Subcutaneous abdominal adipose tissue (tissue), 5 donors: ENCODE results near the gene PRKCA.

ENCODE experiments used
- H3K27ac ChIP-seq: one replicate; pipeline ENCODE4 v1.7.0; 2013; ENCODE audit warnings: low read depth, mild to moderate bottlenecking, inconsistent platforms, low read length, moderate library complexity
- H3K27me3 ChIP-seq, 5 donors: one replicate each; pipeline ENCODE4 v1.7.0; 2013; ENCODE audit warnings: low read length in 5 of 5, inconsistent platforms in 1 of 5; ENCODE audit not compliant: control insufficient read depth in 5 of 5, insufficient read depth in 4 of 5
- H3K36me3 ChIP-seq, 5 donors: one replicate each; pipeline ENCODE4 v1.7.0; 2013; ENCODE audit warnings: low read length in 5 of 5; ENCODE audit not compliant: control insufficient read depth in 5 of 5, insufficient read depth in 5 of 5
- H3K4me1 ChIP-seq, 5 donors: one replicate each; pipeline ENCODE4 v1.7.0; 2013; ENCODE audit warnings: low read length in 5 of 5, mild to moderate bottlenecking in 3 of 5, moderate library complexity in 1 of 5; ENCODE audit not compliant: control insufficient read depth in 5 of 5, insufficient read depth in 5 of 5
- H3K4me3 ChIP-seq, 5 donors: one replicate each; pipeline ENCODE4 v1.7.0; 2013; ENCODE audit warnings: low read length in 5 of 5, low read depth in 1 of 5
- H3K9ac ChIP-seq, 5 donors: one replicate each; pipeline ENCODE4 v1.7.0; 2013; ENCODE audit warnings: low read length in 5 of 5, mild to moderate bottlenecking in 4 of 5, moderate library complexity in 3 of 5
- H3K9me3 ChIP-seq, 5 donors: one replicate each; pipeline ENCODE4 v1.7.0; 2013; ENCODE audit warnings: low read length in 5 of 5; ENCODE audit not compliant: control insufficient read depth in 5 of 5
- donor health status: healthy.
- donor health status: healthy.
- donor health status: healthy.
- donor health status: healthy.
- donor health status: healthy.

PRKCA gene

GRCh38 chr17:66583112-66583748 is 280.8 kb downstream of the PRKCA start:
- H3K9ac ChIP-seq: no peak overlapping the region
- no peak overlapping the region for H3K4me3 ChIP-seq
- H3K9me3 ChIP-seq: no peaks in the 10 kb centered on the region
- no peak overlapping the region for H3K27ac ChIP-seq
- no peaks in the 10 kb centered on the region for H3K36me3 ChIP-seq
- H3K4me1 ChIP-seq: peaks cover 0 to 46% (median 6%) of the 10 kb centered on the region in 5 donors
- H3K27me3 ChIP-seq: no peaks in the 10 kb centered on the region

GRCh38 chr17:66584927-66585326 is 282.5 kb downstream of the PRKCA start:
- H3K27ac ChIP-seq: no peak overlapping the region
- no peak overlapping the region for H3K9ac ChIP-seq
- no peaks in the 10 kb centered on the region for H3K27me3 ChIP-seq
- H3K36me3 ChIP-seq: no peaks in the 10 kb centered on the region
- peaks cover 0 to 29% (median 6%) of the 10 kb centered on the region in 5 donors for H3K4me1 ChIP-seq
- H3K9me3 ChIP-seq: no peaks in the 10 kb centered on the region
- no peak overlapping the region for H3K4me3 ChIP-seq

GRCh38 chr17:66585472-66585871 is 283.1 kb downstream of the PRKCA start:
- no peak overlapping the region for H3K4me3 ChIP-seq
- peaks cover 0 to 24% (median 3%) of the 10 kb centered on the region in 5 donors for H3K4me1 ChIP-seq
- H3K27ac ChIP-seq: no peak overlapping the region
- no peaks in the 10 kb centered on the region for H3K36me3 ChIP-seq
- H3K9me3 ChIP-seq: no peaks in the 10 kb centered on the region
- H3K9ac ChIP-seq: no peak overlapping the region
- H3K27me3 ChIP-seq: no peaks in the 10 kb centered on the region

GRCh38 chr17:66589892-66590291 is 287.5 kb downstream of the PRKCA start:
- no peaks in the 10 kb centered on the region for H3K9me3 ChIP-seq
- H3K4me3 ChIP-seq: no peak overlapping the region
- no peak overlapping the region for H3K27ac ChIP-seq
- no peaks in the 10 kb centered on the region for H3K4me1 ChIP-seq
- no peaks in the 10 kb centered on the region for H3K36me3 ChIP-seq
- H3K27me3 ChIP-seq: no peaks in the 10 kb centered on the region
- no peak overlapping the region for H3K9ac ChIP-seq

GRCh38 chr17:66593116-66593515 is 290.7 kb downstream of the PRKCA start:
- Histone ChIP-seq H3K4me1 (no peaks in the 10 kb centered on the region), H3K4me3 (no peak overlapping the region), H3K36me3 (no peaks in the 10 kb centered on the region), H3K27me3 (no peaks in the 10 kb centered on the region), H3K27ac (no peak overlapping the region), H3K9me3 (no peaks in the 10 kb centered on the region), H3K9ac (no peak overlapping the region)

GRCh38 chr17:66595893-66596292 is 293.5 kb downstream of the PRKCA start:
- Histone ChIP-seq H3K27ac (no peak overlapping the region), H3K9me3 (no peaks in the 10 kb centered on the region), H3K36me3 (no peaks in the 10 kb centered on the region), H3K27me3 (no peaks in the 10 kb centered on the region), H3K4me1 (no peaks in the 10 kb centered on the region), H3K4me3 (no peak overlapping the region), H3K9ac (no peak overlapping the region)

- no peaks in the 10 kb centered on the region for H3K9me3 ChIP-seq
- H3K36me3 ChIP-seq: no peaks in the 10 kb centered on the region
- H3K4me1 ChIP-seq: peaks cover 0 to 5% (median 0%) of the 10 kb centered on the region in 5 donors
- no peaks in the 10 kb centered on the region for H3K27me3 ChIP-seq
- H3K4me3 ChIP-seq: no peak overlapping the region
- H3K27ac ChIP-seq: no peak overlapping the region
- H3K9ac ChIP-seq: no peak overlapping the region
These were observed 300.4 kb downstream of the PRKCA start for GRCh38 chr17:66602659-66603384.

- no peak overlapping the region for H3K4me3 ChIP-seq
- H3K27me3 ChIP-seq: no peaks in the 10 kb centered on the region
- H3K9me3 ChIP-seq: no peaks in the 10 kb centered on the region
- H3K36me3 ChIP-seq: no peaks in the 10 kb centered on the region
- peaks cover 0 to 5% (median 0%) of the 10 kb centered on the region in 5 donors for H3K4me1 ChIP-seq
- no peak overlapping the region for H3K9ac ChIP-seq
- no peak overlapping the region for H3K27ac ChIP-seq
These were observed 302.0 kb downstream of the PRKCA start for GRCh38 chr17:66604376-66604775.

GRCh38 chr17:66605541-66605940 is 303.1 kb downstream of the PRKCA start:
- Histone ChIP-seq H3K9me3 (peaks cover 0 to 5% (median 1%) of the 10 kb centered on the region in 5 donors), H3K4me1 (peaks cover 0 to 5% (median 0%) of the 10 kb centered on the region in 5 donors), H3K27me3 (no peaks in the 10 kb centered on the region), H3K4me3 (no peak overlapping the region), H3K9ac (no peak overlapping the region), H3K27ac (no peak overlapping the region), H3K36me3 (no peaks in the 10 kb centered on the region)

GRCh38 chr17:66610361-66611133 is 308.1 kb downstream of the PRKCA start:
- no peak overlapping the region for H3K4me3 ChIP-seq
- no peaks in the 10 kb centered on the region for H3K27me3 ChIP-seq
- H3K27ac ChIP-seq: no peak overlapping the region
- no peaks in the 10 kb centered on the region for H3K4me1 ChIP-seq
- no peak overlapping the region for H3K9ac ChIP-seq
- no peaks in the 10 kb centered on the region for H3K36me3 ChIP-seq
- H3K9me3 ChIP-seq: peaks cover 0 to 14% (median 6%) of the 10 kb centered on the region in 5 donors
